ENCODE data around the gene S100A10. TPM values are rescaled to one million over a fixed set of nuclear protein-coding genes. Genes with fewer than 3 reads are reported as not detected.

S100A10 gene
- total RNA-seq: 100 to 1,000 TPM in 2 of 4 donors, 10 to 100 TPM in 2; 82.5 to 214 (median 105) TPM

GRCh38 chr1:151993734-151994496 lies at the start of gene S100A10:
Gene S100A10 (minus strand): TSS chr1:151993859. CDS start chr1:151986230, 7,629 bp downstream.
- H3K4me3 ChIP-seq: peak within 1 kb of the TSS; percentile 82 to 95 (median 85)
- peak; percentile 61 to 95 for TF ChIP-seq POLR2AphosphoS5 (IDR thresholded peaks at IDR 0.05)
- peak; percentile 70 for TF ChIP-seq POLR2A (IDR thresholded peaks at IDR 0.05; ENCODE audit: low read depth)
- no peak for TF ChIP-seq EP300 (IDR thresholded peaks at IDR 0.05)
- peaks cover 45 to 62% (median 60%) of the 10 kb centered on the region in 4 donors for H3K4me1 ChIP-seq
- H3K27ac ChIP-seq (replicated peaks in 1 of 4): peak within 1 kb of the TSS; percentile 89 to 99 (median 94)
- WGBS: 0% methylated on average over 3 of the region's 69 CpGs
- peak; percentile 94 for DNase-seq (ENCODE audit: extremely low spot score)
- no peaks in the 10 kb centered on the region for H3K9me3 ChIP-seq
- intact Hi-C loops (cut with DNase I): no loop called here
- peaks cover 0 to 6% (median 0%) of the 10 kb centered on the region in 4 donors for H3K36me3 ChIP-seq
- H3K27me3 ChIP-seq: no peaks in the 10 kb centered on the region

- H3K4me3 ChIP-seq: no peak overlapping the region
- no peak for TF ChIP-seq POLR2A (IDR thresholded peaks at IDR 0.05; ENCODE audit: low read depth)
- no peak for TF ChIP-seq POLR2AphosphoS5 (IDR thresholded peaks at IDR 0.05)
- no peak for TF ChIP-seq EP300 (IDR thresholded peaks at IDR 0.05)
- TF ChIP-seq, protein P1, sequence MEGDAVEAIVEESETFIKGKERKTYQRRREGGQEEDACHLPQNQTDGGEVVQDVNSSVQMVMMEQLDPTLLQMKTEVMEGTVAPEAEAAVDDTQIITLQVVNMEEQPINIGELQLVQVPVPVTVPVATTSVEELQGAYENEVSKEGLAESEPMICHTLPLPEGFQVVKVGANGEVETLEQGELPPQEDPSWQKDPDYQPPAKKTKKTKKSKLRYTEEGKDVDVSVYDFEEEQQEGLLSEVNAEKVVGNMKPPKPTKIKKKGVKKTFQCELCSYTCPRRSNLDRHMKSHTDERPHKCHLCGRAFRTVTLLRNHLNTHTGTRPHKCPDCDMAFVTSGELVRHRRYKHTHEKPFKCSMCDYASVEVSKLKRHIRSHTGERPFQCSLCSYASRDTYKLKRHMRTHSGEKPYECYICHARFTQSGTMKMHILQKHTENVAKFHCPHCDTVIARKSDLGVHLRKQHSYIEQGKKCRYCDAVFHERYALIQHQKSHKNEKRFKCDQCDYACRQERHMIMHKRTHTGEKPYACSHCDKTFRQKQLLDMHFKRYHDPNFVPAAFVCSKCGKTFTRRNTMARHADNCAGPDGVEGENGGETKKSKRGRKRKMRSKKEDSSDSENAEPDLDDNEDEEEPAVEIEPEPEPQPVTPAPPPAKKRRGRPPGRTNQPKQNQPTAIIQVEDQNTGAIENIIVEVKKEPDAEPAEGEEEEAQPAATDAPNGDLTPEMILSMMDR (IDR thresholded peaks at IDR 0.05): no peak
- no peaks in the 10 kb centered on the region for H3K36me3 ChIP-seq
- no peaks in the 10 kb centered on the region for H3K27me3 ChIP-seq
- intact Hi-C loops (cut with DNase I): no loop called here
- no peak overlapping the region for H3K27ac ChIP-seq (replicated peaks in 1 of 4)
- no peaks in the 10 kb centered on the region for H3K9me3 ChIP-seq
- no peak for DNase-seq (ENCODE audit: extremely low spot score)
- H3K4me1 ChIP-seq: peaks cover 3 to 8% (median 6%) of the 10 kb centered on the region in 4 donors
- 74% methylated on average over 1 of the region's 1 CpG for WGBS
Measured at GRCh38 chr1:152042030-152042429, 48.4 kb upstream of the S100A10 start.

DNA sequence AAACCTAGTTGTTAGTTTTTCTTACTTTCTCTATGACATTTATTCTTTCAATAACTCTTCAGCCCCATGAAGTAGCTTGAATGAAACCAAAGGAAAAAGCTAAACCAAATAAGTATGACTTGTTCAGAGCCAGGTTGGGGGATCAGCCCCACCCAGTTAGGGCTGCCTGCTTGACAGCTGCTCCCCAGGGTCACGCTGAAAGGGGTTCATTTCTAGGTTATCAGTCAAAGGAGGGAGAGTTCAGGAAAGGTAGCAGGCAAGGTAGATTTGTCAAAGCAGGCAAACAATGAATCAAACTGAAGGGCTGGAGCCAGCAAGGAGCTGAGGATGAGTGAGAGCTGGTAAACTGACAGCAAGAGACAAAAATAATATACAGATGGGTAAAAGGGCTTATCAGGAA lies 46.2 kb upstream of the S100A10 start:
- 68% methylated on average over 1 of the region's 1 CpG for WGBS
- H3K4me1 ChIP-seq: peaks cover 5 to 22% (median 19%) of the 10 kb centered on the region in 4 donors
- no peak overlapping the region for H3K27ac ChIP-seq (replicated peaks in 1 of 4)
- no peaks in the 10 kb centered on the region for H3K27me3 ChIP-seq
- H3K36me3 ChIP-seq: no peaks in the 10 kb centered on the region
- H3K9me3 ChIP-seq: no peaks in the 10 kb centered on the region
- no peak for DNase-seq (ENCODE audit: extremely low spot score)
- no peak overlapping the region for H3K4me3 ChIP-seq
- intact Hi-C loops (cut with DNase I): no loop called here
- no peak for TF ChIP-seq POLR2A (IDR thresholded peaks at IDR 0.05; ENCODE audit: low read depth)
- no peak for TF ChIP-seq EP300 (IDR thresholded peaks at IDR 0.05)
- no peak for TF ChIP-seq POLR2AphosphoS5 (IDR thresholded peaks at IDR 0.05)
- TF ChIP-seq, protein P1 (IDR thresholded peaks at IDR 0.05): no peak

- 100% methylated on average over 1 of the region's 1 CpG for WGBS
- H3K4me3 ChIP-seq: no peak overlapping the region
- intact Hi-C loops (cut with DNase I): no loop called here
- H3K36me3 ChIP-seq: no peaks in the 10 kb centered on the region
- H3K27ac ChIP-seq (replicated peaks in 1 of 4): no peak overlapping the region
- peaks cover 5 to 26% (median 23%) of the 10 kb centered on the region in 4 donors for H3K4me1 ChIP-seq
- DNase-seq (ENCODE audit: extremely low spot score): no peak
- no peaks in the 10 kb centered on the region for H3K27me3 ChIP-seq
- TF ChIP-seq POLR2A (IDR thresholded peaks at IDR 0.05; ENCODE audit: low read depth): no peak
- TF ChIP-seq EP300 (IDR thresholded peaks at IDR 0.05): no peak
- TF ChIP-seq, protein P1 (IDR thresholded peaks at IDR 0.05): no peak
- no peaks in the 10 kb centered on the region for H3K9me3 ChIP-seq
Measured at GRCh38 chr1:152039461-152039860, 45.8 kb upstream of the S100A10 start.

- intact Hi-C loops (cut with DNase I): no loop called here
- no peak for DNase-seq (ENCODE audit: extremely low spot score)
- H3K4me1 ChIP-seq: peaks cover 8 to 32% (median 29%) of the 10 kb centered on the region in 4 donors
- no peak overlapping the region for H3K4me3 ChIP-seq
- WGBS: 86% methylated on average over 10 of the region's 10 CpGs
- no peaks in the 10 kb centered on the region for H3K9me3 ChIP-seq
- no peaks in the 10 kb centered on the region for H3K27me3 ChIP-seq
- peaks cover 0 to 2% (median 0%) of the 10 kb centered on the region in 4 donors for H3K36me3 ChIP-seq
- TF ChIP-seq POLR2A (IDR thresholded peaks at IDR 0.05; ENCODE audit: low read depth): no peak
- no peak for TF ChIP-seq POLR2AphosphoS5 (IDR thresholded peaks at IDR 0.05)
- no peak overlapping the region for H3K27ac ChIP-seq (replicated peaks in 1 of 4)
Measured at GRCh38 chr1:152038871-152039270, 45.2 kb upstream of the S100A10 start.
